Brain pericyte (primary cell): ENCODE results near the gene POLR3K.

Experiments
- DNase-seq: peaks from one replicate; pipeline ENCODE4 v3.0.0-alpha.2; 2012; ENCODE audit warnings: low read depth, low spot score

The POLR3K gene

DNA sequence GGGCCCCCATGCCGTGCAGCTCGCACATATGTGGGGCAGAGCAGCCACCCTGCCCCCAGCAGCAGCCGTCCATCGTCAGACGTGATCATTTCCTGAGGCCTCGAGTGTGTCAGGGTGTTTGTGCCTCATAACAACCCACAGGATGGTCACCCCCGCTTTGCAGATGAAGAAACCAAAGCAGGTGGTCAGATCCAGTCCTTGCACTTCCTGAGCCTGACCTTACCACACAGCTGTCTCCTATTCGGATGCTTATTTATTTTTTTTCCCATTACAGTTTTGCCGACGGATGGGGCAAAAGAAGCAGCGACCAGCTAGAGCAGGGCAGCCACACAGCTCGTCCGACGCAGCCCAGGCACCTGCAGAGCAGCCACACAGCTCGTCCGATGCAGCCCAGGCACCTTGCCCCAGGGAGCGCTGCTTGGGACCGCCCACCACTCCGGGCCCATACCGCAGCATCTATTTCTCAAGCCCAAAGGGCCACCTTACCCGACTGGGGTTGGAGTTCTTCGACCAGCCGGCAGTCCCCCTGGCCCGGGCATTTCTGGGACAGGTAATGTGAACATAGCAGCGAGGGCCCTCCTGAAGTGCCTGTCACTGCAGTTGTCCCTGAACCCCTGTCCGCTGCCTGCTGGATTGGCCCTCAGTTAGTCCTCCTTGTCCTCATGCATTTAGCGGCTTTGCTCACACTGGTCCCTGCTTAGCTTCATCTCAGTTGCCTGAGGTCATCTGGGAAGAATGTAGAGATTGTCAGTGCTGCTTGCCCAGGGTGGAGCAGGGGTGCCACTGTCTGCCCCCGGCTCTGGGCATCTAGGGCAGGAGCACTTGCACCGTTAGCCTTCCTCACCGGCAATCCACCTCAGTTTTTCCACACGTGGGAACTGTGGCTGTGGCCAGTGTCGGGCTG is 26.0 kb upstream of the POLR3K start:
- no peak for DNase-seq

DNA sequence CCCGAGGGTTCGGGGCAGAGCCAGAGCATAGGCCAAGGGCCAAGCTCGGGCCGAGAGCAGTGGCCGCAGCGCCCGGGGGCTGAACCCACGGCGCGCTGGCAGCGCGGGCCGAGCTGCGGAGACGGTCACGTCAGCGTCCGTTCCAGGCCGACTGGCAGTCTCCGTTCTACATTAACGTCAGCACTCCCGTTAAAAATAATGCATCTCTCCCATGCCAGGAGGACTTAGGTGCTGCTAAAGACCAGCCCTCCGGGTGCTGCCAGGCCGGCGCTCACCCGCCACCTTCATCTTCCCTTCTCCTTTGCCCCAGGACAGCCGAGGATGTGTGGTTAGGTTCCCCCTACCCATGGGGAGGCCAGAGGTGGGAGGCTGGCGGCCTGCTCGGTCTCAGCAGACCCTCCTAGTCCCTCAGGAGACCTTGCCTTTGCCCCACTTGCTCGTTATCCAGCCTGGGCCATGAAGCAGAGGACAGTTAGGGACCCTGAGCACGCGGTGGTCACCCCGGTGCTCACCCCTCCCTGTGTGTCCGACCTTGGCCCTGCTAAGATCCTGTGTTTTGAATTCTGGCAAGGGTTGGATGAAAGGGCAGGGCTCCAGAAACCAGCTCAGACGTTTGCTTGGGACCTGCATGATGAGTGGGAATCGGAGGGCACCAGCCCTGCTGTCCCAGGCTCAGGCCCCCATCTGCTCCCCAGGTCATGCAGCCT is 25.2 kb upstream of the POLR3K start:
- DNase-seq: no peak

DNA sequence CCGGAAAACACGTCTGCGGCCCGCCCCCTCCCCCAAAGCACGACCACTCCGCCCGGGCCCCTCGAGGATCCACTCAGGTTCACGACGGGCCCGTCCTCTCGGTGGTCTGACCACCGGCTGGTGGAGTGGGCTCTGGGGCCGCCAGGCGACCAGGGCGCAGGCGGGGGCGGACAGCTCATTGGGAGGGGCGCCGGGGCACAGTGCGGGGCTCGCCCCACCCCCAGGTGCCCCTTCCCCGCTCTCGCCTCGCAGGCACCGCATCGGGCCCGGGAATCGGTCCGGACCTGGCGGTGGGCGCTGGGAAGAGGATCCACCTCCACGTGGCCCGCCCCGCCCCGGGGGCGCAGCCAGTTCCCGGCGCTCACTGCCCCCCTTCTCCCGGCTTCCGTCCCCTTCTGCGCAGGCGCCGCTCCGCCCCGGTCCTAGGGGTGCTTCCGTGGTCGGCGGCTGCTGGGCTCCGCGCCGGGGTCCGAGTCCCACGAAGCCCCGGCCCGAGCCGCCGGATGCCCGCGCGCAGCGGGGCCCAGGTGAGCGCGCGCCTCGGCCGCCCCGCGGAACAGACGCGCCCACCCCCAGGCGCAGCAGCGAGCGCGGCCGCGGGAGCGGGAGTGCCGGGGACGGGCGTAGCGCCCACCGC is 24.5 kb upstream of the POLR3K start, which contains the start of gene MPG:
Gene MPG (plus strand): TSS at position 419 of the 637 bp plus-strand sequence. CDS start 85 bp downstream, at position 504.
- DNase-seq: no peak

DNA sequence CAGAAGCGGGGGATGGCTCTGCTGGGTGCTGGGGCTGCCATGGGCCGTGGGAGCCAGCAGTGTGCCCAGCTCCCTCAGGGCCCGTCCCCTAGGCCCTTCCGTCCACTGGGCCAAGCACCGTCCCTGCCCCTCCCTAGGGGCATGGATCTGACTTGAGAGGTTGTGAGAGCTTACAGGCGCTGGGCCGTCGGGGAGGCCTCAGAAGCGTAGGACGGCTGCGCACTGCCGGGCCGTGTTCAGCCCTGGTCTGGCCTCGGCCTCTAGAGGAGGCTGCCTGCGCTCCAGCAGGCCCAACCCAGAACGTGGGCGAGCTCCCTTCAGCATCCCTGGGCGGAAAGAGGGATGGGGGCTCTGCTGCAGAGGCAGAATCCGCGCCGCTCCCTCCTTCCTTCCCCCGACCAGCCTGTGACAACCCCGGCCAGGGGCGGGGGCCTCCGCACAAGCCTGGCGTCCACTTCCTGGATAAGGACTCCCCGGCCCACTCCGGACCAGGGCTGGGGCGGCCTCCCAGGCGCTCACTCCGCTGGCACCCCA is 23.9 kb upstream of the POLR3K start:
- DNase-seq: no peak

DNA sequence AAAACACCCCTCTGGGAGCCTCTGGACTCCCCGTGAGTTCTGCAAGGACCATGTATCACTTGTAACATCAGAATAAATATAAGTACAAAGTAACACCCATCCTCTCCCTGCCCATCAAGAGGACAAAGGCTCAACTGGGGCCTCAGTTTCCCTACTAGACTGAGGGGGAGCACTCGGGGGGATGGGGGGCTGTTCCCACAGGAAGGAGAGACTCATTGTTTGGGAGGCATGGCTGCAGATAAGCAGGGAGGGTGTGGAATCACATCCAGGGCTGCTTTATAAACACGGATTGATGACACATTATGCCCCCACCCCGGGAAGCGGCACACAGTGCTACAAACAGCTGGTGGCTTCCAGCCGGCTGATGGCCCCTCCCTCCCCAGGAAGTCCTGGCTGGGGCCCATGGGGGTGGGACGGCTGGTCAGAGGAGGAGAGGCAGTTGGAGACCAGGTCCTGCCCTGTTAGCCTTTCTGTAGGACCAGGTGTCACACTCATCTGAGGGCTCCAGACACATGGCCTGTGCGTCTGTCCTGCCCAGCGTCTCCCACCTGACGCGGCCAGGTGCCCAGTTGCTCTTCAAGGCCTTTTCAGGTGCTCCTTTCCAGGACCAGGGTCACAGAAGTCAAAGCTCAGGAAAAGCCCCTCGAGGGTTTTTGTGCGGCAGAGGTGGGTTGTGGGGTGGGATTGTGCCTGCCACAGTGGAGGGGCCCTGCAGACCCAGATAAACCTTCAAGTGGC is 23.3 kb upstream of the POLR3K start:
- no peak for DNase-seq

DNA sequence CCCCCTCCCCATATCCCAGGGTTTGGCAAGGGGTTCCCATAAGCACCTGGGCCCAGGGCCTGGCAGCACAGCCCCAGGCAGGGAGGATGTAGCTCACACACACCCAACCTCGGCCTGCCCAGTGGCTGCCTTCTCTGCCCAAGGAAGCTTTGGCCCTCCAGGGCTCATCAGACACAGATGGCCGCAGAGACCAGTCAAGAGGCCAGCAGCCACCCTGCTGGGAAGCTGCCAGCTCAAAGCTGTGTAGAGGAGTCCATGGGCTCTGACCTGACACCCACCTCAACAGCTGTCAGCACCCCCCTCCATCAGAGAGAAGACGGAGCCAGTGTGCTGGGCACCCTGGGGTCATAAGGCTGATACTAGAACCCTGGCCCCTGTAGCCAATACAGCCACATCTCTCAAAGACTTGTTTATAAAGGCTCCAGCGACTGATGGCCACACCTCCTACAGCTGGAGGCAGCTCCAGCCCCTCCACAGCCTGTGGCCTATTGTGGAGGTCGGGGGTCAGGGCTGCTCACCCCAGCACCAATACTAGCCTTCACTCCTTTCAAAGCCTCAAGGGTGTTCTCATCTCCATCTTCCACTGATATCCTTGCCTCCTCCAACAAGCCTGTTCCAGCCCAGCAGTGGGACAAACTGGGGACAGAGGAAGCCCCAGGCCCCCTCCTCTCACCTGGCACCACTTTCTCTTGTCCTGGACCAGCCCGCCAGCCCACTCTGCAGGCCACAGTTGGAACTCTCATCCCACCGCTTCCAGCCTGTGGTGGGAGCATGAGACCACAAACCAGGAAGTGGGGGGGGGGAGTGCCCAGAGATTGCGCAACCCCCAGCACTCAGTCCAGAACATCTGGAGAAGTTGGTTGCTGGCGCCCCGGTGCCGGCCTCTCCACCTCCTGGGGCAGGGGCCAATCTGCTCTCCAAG is 22.4 kb upstream of the POLR3K start:
- no peak for DNase-seq

DNA sequence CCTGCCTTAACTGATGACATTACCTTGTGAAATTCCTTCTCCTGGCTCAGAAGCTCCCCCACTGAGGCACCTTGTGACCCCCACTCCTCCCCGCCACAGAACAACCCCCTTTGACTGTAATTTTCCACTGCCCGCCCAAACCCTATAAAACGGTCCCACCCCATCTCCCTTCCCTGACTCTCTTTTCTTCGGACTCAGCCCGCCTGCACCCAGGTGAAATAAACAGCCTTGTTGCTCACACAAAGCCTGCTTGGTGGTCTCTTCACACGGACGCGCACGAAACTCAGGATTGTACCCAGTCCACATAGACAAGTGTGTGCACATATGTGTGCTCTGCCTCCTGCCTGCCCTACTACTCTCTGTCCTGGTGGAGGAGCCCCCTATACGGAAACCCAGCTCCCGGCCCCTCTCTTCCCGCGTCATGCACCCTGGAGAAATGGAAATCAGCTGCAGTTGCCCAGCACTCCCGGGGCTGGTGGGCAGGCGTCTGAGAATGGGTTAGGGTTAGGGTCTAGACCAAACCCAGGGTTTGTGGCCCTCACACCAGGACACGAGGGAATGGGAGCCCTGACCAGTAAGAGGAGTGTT is 21.4 kb upstream of the POLR3K start:
- no peak for DNase-seq

DNA sequence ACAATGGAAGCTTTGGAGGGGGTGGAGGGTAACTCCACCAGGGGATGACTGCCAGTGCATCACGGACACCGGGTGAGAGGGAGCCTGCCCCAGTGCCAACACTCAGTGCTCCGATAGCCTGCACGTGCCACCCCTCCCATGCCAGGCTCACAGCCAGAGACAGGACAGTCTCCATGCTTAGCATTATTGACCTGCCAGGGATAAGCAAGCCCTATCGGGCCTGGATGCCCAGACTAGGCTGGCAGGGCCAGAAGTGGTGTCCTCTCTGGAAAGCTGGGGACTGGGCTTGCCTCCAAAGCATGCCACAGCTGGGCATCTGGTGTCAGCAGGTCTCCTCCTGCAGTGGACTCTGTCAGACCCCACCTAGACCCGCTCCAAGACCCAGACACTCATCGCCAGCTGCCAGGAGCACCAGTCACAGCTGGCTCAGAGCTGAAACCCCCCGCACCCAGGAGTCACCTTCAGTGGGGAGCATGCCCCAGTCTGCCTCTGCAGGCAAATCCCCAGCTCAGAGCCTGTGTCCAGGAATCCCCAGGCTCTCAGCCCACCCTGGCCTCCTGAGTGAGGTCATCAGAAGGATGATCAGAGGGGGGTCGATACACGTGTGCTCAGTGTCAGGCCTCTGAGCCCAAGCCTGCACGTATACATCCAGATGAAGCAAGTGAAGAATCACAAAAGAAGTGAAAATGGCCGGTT is 20.8 kb upstream of the POLR3K start:
- no peak for DNase-seq

DNA sequence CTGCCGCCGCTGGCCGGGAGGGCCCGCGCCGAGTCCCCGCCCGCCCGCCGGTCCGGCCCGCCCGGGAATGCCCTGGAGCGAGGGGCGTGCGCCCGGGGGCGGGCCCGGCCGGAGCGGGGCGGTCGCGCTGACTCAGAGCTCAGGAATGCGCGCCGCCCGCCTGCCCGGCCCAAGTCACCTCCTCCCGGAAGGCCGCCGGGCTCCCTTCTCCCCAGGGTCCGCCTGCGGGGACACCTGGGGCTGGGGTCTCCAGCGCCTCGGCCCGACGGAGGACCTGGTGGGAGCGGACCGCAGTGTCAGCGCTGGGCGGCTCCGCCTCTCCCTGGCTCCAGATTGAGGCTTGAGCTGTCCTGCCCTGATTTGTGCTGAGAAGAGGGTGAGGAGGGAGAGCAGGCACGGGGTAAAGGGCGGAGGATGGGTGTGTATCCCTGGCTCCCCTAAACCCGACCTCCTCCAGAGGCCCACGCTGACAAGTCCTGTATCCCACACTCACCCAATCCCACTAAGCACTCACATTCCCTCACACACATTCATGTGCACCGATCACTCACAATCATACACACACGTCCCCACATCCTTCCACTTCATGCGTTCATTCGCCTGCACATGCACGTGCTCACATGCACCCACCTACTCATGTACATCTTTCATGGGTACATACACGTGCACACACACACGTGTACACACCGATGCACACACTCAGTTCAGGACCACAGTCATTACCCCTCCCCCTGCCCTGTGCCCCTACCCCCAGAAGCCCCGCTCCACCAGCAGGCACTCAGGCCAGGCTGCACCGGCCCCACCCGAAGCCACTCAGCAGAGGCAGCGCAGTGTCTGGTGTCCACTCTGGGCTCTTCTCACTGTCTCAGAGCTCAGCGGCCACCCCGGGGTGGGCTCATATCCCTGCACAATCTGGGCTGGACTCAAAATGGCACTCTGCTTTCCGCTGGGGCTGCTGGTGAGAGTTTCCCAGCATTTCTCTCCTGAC is 19.4 kb upstream of the POLR3K start, which contains the start of gene RHBDF1:
Gene RHBDF1 (minus strand): TSS at position 71 of the 988 bp plus-strand sequence. CDS start 7,616 bp downstream, outside the sequence.
- no peak for DNase-seq

DNA sequence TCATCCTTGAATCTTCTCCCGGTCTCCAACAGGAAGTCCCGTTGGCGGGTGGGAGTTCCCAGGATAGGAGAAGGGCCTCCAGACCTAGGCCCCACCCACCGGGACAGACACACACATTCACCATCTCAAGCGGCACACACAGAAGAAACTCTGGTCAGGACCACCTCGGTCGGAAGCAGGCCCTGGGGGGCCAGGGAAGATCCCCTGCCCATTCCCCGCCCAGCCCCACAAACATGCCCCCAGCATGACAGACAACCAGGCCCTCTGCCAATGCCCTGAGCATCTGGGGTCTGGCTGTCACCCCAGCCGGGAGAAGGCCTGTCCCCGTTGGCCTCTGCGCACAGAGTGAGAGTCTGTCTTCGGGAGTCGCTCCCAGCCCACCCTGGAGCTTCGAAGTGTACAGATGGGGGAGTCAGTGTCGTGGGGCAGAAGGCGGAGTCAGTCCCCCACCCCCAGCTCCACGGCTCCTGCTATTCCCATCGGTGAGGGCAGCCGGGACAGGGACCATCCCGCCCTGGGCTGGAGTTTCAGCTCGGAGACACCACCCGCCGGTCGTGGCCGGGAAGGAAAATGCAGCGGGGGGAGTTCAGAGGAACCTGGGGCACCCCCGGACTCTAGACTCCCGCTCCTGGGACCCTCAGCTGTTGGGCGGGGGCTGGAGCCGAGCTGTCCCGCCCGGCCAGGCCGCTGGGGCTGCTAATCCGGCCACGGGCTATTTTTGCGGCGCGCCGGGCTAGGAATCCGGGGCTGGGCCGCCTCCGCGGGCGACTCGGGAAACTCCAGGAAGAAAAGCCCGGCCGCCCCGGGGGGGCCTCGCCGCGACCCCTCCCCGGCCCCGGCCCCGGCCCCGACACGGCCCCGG is 18.4 kb upstream of the POLR3K start:
- DNase-seq: no peak

DNA sequence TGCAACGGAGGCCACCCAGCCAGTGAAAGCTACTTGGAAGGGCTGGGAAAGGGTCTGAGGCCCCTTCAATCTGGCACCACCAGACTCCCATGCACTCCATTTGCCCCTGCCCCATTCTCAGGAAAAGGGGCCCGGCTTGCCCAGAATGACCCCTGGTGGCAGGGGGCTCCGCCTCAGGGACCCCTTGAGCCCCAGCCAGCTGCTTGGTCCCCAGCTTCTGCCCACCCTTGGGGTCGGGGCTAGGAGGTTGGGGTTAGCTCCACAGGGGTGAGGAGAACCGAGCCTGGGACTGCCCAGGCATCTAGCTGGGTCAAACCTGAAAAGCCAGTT is 17.8 kb upstream of the POLR3K start:
- DNase-seq: no peak

DNA sequence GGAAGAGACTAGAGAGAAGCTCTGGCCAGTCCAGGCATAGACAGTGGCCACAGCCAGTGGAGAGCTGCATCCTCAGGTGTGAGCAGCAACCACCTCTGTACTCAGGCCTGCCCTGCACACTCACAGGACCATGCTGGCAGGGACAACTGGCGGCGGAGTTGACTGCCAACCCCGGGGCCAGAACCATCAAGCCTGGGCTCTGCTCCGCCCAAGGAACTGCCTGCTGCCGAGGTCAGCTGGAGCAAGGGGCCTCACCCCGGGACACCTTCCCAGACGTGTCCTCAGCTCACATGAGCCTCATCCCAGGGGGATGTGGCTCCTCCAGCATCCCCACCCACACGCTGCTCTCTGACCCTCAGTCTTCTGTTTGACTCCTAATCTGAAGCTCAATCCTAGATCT is 15.8 kb upstream of the POLR3K start:
- no peak for DNase-seq

DNA sequence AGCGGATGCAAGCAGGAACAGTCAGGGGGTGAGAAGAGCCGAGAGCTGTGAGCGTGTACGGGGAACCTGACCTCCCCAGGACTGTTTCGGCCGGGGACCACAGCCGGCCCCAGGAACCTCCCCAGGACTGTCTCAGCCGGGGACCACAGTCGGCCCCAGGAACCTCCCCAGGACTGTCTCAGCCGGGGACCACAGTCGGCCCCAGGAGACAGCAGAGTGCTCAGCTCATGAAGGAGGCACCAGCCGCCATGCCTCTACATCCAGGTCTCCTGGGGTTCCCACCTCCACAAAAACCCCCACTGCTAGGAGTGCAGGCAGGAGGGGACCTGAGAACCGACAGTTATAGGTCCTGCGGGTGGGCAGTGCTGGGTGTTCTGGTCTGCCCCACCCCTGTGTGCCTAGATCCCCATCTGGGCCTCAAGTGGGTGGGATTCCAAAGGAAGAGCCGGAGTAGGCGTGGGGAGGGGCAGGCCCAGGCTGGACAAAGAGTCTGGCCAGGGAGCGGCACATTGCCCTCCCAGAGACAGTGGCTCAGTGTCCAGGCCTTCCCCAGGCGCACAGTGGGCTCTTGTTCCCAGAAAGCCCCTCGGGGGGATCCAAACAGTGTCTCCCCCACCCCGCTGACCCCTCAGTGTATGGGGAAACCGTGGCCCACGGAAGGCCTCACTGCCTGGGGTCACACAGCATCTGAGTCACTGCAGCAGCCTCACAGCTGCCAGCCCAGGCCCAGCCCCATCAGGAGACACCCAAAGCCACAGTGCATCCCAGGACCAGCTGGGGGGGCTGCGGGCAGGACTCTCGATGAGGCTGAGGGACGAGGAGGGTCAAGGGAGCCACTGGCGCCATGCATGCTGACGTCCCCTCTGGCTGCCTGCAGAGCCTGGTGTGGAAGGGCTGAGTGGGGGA is 14.7 kb upstream of the POLR3K start:
- DNase-seq: no peak

DNA sequence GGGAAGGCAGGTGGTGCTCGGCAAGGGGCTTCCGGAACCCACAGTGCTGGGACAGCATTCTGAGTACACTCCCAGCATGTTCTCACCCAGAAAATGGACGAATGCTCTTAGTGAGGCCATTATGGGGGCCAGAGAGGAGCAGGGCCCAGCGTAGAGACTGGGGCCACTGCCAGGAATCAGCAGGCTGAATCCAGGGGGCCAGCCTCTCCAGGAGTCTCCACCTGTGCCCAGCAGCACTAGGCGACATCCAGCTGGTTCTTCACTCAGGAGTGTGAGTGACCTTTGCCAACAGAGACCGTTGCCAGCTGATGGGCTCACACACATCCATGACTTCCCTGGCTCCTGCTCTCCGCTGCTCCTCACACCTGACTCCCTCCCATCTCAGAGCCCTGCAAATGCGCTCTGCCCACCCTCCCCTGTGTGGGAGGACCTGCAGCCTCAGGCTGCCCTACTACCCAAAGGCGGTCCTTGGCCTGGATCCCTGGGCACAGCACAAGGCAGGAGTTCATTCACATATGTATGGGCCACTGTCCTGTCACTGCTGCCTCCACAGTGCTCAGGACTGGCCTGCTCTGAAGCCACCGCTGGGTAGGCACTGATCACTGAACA is 13.9 kb upstream of the POLR3K start:
- DNase-seq: no peak

DNA sequence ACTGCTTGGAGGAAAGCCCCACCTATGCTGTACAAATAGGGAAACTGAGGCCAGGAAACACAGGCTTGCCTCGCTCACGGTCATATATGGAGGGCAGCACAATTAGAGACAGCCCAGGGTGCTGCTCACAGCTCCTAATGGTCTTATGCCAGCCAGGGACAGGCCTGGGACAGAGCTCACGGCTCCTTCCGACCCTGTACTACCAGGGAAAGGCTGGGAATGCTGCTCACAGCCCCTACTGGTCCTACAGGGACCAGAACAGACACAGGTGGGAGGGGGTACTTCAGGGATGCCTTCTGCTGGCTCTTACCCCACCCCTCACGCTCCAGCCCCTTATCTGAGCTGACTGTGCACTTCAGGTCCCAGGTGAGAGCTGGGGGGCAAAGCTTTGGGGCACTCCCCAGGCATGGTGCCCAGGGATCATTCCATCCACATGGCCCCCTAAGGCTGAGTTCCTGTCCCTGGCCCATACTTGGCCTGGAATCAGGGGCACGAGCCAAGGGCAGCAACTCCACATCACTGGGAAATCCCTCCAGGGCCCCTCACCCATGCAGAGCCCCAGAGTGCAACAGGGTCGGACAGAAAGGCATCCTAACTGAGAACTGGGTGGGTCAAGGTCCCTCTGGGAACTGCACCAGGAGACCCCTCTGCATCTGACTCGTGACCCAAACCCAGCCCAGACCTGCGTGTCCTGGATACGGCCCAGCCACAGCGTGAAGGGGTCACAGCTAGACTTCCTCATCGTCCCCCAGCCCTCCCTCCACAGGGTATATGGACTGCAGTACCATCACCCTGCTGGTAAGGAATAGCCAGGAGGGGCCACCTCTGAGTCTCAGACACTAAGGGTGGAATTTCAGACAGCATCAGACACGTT is 13.1 kb upstream of the POLR3K start:
- DNase-seq: no peak
